ENCODE data around the gene TMEM17. TPM values are rescaled to one million over a fixed set of nuclear protein-coding genes. Genes with fewer than 3 reads are reported as not detected.

The TMEM17 gene
- total and polyA plus RNA-seq, 7 donors = 0.73 to 3.4 (median 1.7) TPM; not detected in 2

DNA sequence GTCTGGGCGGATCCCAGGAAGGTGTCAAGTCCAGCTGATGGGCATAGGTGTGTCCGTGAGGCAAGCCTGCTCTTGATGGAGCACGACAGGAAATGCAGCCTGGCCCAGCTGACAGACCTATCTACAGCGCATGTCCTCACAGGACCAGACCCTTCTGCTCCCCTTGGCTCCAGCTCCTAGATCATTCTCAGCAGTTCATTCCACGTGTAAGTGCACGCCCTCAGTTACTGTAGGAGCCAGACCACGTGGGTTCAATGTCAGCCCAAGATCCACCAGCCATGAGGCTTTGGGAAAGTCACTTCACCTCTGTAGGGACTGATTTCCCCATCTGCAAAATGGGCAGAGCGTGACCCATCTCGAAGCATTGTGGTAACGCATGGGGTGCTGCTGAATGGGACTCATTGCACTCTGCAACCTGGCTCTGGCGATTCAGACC, 47.8 kb downstream of the TMEM17 start:
- WGBS, 2 donors = 92 to 93% methylated on average over 11 of the region's 11 CpGs
- Histone ChIP-seq H3K4me3 (no peak overlapping the region), H3K4me1 (peaks cover 0 to 31% (median 26%) of the 10 kb centered on the region in 4 donors), H3K36me3 (no peaks in the 10 kb centered on the region), H3K27me3 (no peaks in the 10 kb centered on the region), H3K9me3 (no peaks in the 10 kb centered on the region), H3K27ac (no peak overlapping the region)
- intact Hi-C loops (cut with DNase I) = loop anchor here (5.0 to 10.0 kb wide), 2 partner anchors 249 to 547 kb away; partner anchors contain the start of gene EHBP1
- TF ChIP-seq EP300 (IDR thresholded peaks at IDR 0.05) (no peak), POLR2AphosphoS5 (IDR thresholded peaks at IDR 0.05) (no peak), POLR2A (IDR thresholded peaks at IDR 0.05) (no peak)
- TF ChIP-seq, protein P1, sequence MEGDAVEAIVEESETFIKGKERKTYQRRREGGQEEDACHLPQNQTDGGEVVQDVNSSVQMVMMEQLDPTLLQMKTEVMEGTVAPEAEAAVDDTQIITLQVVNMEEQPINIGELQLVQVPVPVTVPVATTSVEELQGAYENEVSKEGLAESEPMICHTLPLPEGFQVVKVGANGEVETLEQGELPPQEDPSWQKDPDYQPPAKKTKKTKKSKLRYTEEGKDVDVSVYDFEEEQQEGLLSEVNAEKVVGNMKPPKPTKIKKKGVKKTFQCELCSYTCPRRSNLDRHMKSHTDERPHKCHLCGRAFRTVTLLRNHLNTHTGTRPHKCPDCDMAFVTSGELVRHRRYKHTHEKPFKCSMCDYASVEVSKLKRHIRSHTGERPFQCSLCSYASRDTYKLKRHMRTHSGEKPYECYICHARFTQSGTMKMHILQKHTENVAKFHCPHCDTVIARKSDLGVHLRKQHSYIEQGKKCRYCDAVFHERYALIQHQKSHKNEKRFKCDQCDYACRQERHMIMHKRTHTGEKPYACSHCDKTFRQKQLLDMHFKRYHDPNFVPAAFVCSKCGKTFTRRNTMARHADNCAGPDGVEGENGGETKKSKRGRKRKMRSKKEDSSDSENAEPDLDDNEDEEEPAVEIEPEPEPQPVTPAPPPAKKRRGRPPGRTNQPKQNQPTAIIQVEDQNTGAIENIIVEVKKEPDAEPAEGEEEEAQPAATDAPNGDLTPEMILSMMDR (IDR thresholded peaks at IDR 0.05) = no peak
- no peak for DNase-seq

DNA sequence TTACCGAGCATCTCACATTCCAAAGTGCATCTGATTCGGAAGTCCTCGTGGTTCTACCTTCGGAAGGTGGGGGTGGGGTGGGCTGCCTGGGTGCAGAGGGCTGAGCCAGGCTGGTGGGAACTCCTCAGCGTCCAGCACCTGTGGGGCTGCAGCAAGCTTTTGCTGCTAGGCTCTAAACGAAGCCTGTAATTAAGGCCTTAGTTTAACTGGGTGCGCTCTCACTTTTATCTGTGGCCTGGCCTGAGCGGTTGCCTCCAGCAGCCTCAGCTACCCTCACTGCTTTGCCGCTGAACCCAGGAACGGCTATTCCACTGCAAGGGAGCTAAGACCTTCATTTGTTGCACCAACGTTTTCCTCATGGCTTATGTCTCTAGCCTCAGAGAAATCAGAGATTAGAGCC, 48.4 kb downstream of the TMEM17 start:
- Histone ChIP-seq H3K27ac (peak overlapping the region; percentile 84 to 86 (median 84)), H3K4me1 (peaks cover 0 to 33% (median 26%) of the 10 kb centered on the region in 4 donors), H3K36me3 (no peaks in the 10 kb centered on the region), H3K9me3 (no peaks in the 10 kb centered on the region), H3K27me3 (no peaks in the 10 kb centered on the region), H3K4me3 (peak overlapping the region; percentile 57 to 74 (median 62))
- DNase-seq = no peak
- intact Hi-C loops (cut with DNase I) = loop anchor here (1.0 to 10.0 kb wide), 3 partner anchors 250 to 547 kb away; partner anchors contain the start of gene EHBP1
- no peak for TF ChIP-seq EP300 (IDR thresholded peaks at IDR 0.05)
- no peak for TF ChIP-seq POLR2AphosphoS5 (IDR thresholded peaks at IDR 0.05)
- TF ChIP-seq POLR2A (IDR thresholded peaks at IDR 0.05) = no peak
- TF ChIP-seq, protein P1 (IDR thresholded peaks at IDR 0.05) = no peak
- WGBS, 2 donors = 58 to 68% methylated on average over 11 of the region's 11 CpGs

DNA sequence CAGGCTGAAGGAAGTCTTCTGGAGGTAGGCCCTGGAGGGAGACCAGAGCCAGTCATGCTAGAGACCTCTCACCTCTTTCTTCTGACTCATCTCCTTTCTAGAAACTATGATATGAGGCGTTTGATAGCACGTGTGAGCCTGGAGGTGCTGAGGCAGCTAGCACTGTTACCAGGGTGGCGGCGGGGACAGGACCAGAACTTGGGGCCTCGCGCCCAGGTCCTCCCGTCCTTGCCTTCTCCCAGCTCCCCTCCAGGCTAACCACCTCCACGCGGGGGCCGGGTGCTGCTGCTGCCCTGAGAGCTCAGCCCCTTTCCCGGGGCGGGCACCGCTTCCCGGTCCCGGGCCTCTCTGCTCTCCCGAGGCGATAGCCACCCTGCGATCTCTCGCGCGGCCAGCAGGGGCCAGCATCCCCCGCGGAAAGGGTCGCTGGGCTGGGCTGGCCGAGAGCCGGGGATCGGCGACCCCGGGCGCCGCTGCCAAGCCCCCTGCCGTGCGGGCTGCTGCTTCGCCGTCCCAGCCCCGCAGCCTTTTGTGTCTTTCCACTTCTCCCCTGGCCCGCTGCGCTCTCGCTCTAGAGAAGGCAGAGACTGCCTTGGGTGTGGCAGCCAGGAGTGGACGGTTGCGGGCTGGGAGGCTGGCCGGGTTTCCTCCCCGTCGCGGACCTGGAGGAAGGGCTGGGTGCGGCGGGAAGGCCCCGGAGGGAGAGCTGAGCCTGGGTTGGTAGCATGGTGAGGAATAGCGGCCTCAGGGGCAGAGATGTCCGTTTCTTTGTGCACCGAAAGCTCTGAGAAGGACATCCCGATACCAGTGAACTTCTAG, 49.1 kb downstream of the TMEM17 start:
- 6 to 8% methylated on average over 52 of the region's 52 CpGs for WGBS, 2 donors
- H3K4me3 ChIP-seq = peak overlapping the region; percentile 57 to 74 (median 62)
- peak in 2 of 4 donors; percentile 32 to 58 for TF ChIP-seq POLR2AphosphoS5 (IDR thresholded peaks at IDR 0.05)
- no peak for TF ChIP-seq POLR2A (IDR thresholded peaks at IDR 0.05)
- no peak for TF ChIP-seq EP300 (IDR thresholded peaks at IDR 0.05)
- TF ChIP-seq, protein P1 (IDR thresholded peaks at IDR 0.05) = peak; percentile 96 to 99 (median 98)

DNA sequence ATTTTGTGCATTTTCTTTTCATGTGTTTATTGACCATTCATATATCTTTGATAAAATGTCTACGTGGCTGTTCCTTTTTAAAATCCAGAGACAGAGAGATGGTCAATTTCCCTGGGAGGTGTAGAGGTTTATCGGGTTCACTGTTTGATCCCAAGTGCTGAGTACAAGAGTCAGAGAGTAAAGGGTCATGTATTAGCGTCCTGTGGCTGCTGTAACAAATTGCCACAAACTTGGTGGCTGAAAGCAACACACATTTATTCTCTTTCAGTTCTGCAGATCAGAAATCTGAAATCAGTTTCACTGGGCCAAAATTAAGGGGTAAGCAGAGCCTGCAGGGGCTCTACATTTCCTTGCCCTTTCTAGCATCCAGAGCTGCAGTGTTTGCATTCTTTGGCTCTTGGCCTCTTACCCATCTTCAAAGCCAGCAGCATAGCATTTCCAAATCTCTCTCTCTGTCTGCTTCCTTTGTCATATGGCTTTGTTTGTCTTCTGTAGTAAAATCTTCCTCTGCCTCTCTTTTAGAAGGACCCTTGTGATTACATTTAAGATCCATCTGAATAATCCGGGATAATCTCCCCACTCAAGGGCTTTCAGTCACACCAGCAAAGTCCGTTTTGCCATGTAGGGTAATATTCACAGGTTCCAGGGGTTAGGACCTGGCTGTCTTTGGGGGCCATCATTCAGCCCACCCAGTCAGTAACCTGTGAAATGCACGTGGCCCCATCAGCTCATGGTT, 49.9 kb downstream of the TMEM17 start:
- TF ChIP-seq POLR2AphosphoS5 (IDR thresholded peaks at IDR 0.05) (no peak), POLR2A (IDR thresholded peaks at IDR 0.05) (no peak), EP300 (IDR thresholded peaks at IDR 0.05) (no peak)
- TF ChIP-seq, protein P1 (IDR thresholded peaks at IDR 0.05) = no peak
- Histone ChIP-seq H3K4me3 (no peak overlapping the region), H3K4me1 (peaks cover 0 to 28% (median 18%) of the 10 kb centered on the region in 4 donors), H3K9me3 (no peaks in the 10 kb centered on the region), H3K27ac (peak overlapping the region in 2 of 4 donors; percentile 84 to 86), H3K36me3 (no peaks in the 10 kb centered on the region), H3K27me3 (no peaks in the 10 kb centered on the region)
- DNase-seq = no peak
- 88 to 89% methylated on average over 6 of the region's 6 CpGs for WGBS, 2 donors
- intact Hi-C loops (cut with DNase I) = loop anchor here (5.0 to 10.0 kb wide), 2 partner anchors 251 to 549 kb away; partner anchors contain the start of gene EHBP1

More for the DNA sequence above, 49.1 kb downstream of the TMEM17 start:
- Histone ChIP-seq H3K9me3 (no peaks in the 10 kb centered on the region), H3K27me3 (no peaks in the 10 kb centered on the region), H3K36me3 (no peaks in the 10 kb centered on the region), H3K27ac (peak overlapping the region; percentile 84 to 86 (median 84)), H3K4me1 (peaks cover 0 to 31% (median 24%) of the 10 kb centered on the region in 4 donors)
- peak; percentile 85 for DNase-seq
- intact Hi-C loops (cut with DNase I) = loop anchor here (1.0 to 10.0 kb wide), 3 partner anchors 250 to 548 kb away; partner anchors contain the start of gene EHBP1
